HG03066 (cell line): Measurements from ENCODE around the gene MICU1.
"Not testable (repeated sequence)": the region's sequence is repeated elsewhere in the genome, so short reads cannot be mapped to it uniquely, and the experiment has no call there.

Source experiments
- ATAC-seq: cut with Tn5 transposase; IDR thresholded peaks from one replicate; pipeline ENCODE4 v1.9.1; 2021; ENCODE audit warnings: low read depth; ENCODE audit not compliant: unreplicated experiment

Gene MICU1

DNA sequence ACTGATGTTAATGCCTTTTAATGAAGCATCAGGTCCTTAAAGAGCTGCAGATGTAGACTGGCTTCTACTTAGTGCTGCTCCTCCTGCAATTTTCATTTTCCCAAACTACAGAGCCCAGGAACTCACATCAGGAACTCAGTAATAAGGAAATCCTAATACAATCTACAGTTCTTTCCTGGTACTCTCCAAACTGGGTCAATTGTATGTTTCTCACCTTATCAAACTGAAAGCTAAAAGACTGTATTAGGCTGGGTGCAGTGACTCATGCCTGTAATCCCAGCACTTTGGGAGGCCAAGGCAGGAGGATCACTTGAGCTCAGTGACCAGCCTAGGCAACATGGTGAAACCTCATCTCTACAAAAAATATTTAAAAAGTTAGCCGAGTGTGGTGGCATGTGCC is 216.7 kb downstream of the MICU1 start:
- ATAC-seq, result no peak

DNA sequence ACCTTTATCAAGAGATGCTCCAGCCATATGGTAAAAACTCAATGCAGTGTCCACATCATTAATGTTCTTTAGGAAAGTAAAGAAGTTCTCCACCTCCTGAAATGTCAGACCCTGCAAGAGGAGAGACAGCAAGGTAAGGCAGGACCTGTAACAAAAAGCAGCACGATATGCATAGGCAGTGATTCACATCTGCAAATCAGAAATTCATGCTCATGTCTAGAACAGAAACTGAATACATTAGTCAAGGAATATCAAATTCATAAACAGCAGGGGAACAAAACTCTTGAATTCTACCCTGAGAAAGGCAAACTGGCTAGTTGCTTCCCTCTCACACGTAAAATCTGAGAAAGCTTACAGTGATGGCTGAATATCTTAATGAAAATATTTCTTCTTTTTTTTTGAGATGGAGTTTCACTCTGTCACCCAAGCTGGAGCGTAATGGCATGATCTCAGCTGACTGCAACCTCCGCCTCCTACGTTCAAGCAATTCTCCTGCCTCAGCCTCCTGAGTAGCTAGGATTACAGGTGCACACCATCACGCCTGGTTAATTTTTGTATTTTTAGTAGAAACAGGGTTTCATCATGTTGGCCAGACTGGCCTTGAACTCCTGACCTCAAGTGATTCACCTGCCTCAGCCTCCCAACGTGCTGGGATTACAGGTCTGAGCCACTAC is 217.8 kb downstream of the MICU1 start:
- ATAC-seq, result no peak

DNA sequence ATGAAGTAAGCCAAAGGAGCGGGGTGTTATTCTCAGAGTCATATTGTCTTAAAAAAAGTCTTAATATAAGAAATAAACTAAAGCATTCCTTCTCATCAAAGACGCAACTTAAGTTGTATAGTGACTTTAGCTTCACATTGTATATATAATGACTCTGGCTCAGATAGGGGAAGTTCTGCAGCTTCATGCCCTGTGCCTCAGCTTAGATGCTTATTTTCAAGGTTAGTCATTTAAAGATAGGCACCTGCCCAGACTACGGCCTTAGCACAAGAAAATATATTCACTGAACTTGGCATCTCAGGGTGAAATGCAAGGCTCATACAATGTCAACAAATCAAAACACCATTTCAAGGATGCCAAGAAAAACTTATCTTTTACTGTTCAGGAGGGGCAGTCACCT is 218.4 kb downstream of the MICU1 start:
- ATAC-seq, result no peak

DNA sequence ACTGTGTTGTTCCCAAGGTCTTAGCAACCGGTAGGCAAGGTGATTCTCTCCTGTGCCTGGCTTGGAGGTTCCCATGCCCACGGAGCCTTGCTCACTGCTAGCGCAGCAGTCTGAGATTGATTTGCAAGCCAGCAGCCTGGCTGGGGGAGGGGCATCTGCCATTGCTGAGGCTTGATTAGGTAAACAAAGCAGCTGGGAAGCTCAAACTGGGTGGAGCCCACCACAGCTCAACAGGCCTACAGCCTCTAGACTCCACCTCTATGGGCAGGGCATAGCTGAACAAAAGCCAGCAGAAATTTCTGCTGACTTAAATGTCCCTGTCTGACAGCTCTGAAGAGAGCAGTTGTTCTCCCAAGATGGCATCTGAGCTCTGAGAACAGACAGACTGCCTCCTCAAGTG is 230.3 kb downstream of the MICU1 start:
- not testable (repeated sequence) for ATAC-seq

DNA sequence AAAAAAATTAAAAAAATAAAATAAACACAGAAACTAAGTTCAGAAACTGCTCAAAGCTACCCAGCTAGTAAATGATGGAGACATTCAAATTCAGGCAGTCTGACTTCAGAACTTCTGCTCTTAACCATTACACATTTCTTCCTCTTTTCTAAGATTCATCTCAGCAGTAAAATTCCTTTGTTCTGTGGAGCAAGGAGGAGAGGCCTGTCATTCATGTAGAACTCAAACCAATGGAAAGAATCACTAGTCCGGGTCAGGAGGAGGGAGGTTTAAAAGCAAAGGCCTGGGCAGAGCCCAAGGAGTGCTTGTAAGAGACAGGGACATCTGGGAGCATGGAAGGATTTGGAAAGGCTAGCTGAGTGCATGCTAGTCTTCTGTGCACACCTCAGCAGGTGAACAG is 233.3 kb downstream of the MICU1 start:
- ATAC-seq, result no peak

DNA sequence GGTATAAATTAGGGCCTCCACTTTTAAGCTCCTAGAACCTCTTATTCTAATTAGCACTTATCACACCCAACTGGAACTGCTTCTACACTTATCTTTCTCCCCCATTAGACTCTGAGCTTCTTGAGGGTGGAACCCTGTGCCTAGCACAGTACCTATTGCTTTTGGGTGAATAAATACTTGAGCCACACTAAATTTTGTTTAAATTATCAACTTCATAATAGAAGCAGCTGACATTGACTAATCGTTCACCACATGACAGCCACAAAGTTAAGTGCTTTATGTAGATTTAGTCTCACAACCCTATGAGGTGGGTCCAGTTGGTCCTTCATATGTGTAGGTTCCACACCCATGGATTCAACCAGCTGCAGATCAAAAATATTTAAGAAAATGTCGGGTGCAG is 235.1 kb downstream of the MICU1 start:
- no peak for ATAC-seq

DNA sequence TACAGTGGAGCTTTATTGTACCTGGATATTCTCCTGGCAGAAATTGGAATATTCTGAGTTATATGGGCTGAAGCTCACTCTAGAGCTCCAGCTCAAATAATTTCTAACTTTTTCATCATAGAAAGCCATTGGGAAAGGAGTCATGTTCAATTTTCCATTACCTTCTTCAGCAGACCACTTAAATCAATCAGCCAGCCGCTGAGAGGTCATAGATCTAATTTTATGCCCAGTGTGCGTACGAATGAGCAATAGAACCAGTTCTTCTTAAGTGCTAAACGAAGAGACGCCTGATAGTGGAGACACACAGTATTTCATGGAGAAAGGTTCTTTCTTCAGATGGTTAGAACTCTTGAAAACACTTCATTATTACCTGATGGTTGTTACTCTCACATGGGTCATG is 236.2 kb downstream of the MICU1 start:
- ATAC-seq, result no peak

DNA sequence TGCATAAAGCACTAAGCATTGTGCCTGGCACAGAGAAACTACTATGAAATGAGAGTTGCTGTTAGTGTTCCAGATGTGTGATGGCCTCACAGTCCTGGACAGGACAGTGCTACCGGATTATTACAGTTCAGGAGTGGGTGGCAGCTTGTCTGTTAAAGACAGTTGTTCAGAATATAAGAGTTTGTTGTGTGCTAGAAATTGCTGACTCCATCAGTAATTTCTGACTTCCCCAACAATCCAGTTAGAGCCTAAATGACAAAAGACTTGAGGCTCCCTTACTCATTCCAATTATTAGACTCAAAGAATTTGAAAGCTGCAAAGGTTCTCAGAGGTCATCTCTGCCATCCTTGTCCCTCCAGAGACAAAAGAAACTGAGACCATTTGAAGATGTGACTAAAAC is 236.9 kb downstream of the MICU1 start:
- no peak for ATAC-seq

DNA sequence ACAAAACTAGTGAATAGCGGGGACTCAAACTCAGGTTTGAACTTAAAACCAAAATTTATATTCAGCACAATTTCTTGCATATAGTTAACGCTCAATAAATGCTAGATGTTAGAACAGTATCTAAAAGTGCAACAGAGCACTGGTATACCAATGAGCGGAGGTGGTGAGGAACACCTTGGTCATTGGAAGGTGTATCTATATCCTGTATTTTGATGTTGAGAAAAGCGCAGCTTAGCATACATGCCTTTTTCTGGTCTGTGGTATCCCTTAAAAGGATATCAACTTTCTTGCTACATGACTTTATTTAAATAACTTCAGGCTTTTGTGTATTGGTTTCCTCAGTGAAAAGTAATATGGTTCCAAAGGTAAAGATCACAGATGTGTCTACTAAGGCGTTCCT is 237.8 kb downstream of the MICU1 start:
- no peak for ATAC-seq

DNA sequence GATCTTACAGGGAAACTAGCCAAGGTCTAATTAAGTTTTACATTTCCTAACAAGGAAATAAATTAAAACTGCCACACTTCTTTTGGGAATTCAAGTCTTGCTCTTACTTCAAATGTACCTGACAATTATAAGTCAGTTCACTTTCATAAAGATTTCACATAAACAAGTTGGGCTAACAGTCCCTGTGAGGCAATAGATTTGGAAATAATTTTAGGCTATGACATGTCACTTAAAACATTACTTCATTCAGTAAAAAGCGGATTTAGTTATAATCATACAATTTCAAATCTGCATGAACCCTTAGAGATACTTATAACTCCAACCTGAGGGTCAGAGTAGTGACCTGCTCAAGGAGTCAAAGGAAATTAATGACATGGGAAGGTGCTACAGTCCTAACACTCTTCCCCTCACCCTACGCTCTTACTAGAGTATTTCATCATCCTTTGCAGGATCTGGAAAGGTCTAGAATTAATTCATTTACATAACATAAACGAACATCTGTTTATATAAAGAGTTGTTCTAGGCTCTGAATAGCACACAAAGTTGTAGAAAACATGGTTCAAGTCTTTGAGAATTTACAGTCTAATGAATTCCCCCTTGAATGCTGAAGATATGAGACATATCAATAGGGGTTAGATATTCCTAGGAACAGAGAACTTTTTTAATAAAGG is 238.8 kb downstream of the MICU1 start:
- ATAC-seq, result no peak

DNA sequence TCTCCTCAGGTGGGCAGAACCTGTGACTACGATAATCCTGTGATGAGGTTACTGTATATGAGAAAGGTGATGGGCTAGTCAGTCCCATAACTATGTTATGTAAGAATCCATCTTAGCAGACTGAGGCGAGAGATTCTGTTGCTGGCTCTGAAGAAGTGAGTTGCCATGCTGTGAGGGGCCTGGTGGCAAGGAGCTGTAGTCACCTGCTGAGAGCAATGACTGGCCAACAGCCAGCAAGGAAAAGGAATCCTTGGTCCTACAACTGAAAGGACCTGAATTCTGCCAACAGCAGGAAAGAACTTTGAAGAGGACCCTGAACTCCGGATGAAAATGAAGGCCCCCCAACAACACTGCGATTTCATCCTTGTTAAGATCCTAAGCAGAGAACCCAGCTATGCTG is 240.2 kb downstream of the MICU1 start:
- no peak for ATAC-seq

DNA sequence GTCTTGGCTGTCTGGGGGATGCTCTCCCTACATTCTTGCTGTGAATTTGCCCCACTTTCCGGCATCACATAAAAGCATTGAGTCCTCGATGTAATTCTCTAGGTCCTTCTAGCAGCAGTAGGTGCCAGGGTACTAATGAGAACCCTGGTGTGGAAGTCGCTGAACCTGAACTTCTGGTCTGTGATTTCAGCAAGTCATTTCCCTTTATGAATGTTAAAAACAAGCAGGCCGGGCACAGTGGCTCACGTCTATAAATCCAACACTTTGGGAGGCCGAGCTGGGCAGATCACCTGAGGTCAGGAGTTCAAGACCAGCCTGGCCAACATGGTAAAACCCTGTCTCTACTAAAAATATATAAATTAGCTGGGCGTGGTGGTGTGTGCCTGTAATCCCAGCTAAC is 240.9 kb downstream of the MICU1 start:
- not testable (repeated sequence) for ATAC-seq

DNA sequence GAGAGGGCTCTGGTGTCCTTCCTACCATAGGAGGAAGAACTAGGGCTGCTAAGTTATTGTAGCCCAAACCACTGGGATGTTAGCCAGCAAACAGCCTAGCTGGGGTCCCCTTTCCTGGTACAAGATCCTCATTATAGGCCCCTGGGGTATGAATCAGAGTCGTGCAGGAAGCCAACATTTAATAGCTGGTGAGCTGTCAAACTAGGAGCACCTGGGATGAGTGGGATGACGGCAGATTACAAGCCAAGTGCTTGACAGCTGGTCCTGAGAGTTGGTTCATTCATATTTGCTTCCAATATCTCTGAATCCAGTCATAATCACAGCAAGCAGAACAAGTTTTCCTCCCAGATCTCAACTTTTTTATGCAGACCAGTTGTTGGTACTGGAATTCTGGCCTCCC is 246.1 kb downstream of the MICU1 start:
- no peak for ATAC-seq

DNA sequence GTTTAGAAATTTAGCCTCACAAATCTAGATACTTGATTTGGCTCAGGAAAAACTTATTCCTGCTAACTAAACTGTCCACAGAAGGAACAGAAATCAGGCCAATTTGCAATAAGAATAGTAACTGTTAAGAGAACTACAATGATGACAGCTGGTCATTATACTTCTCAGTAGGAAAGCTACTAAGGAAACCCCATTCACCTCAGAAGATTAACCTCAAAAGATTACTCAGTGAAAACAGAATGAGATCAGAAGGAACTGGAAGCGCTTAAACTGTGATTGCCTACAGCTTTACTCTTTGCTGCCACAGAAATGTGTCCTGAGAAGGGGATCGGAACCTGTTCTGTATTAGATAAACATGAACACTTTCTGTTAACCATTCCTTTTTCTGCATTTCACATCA is 246.8 kb downstream of the MICU1 start:
- ATAC-seq, result no peak

DNA sequence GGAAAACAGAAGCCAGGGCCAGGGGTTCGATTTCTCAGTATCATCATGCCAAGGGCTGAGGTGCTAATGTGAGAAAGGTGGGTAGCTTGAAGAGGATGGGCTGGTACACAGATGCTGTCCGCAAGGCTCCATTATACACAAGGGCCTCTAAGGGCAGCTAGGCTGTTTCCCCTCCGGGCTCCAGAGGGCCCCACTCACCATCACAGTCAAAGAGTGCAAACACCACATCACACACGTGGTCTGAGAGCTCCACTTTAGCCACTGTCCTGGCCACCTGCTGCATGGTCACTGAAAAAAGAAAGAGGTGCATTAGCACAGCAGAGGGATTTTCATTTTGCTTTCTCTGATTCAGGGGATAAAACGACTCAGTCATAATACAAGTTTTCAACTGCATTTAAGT is 250.3 kb downstream of the MICU1 start:
- no peak for ATAC-seq

DNA sequence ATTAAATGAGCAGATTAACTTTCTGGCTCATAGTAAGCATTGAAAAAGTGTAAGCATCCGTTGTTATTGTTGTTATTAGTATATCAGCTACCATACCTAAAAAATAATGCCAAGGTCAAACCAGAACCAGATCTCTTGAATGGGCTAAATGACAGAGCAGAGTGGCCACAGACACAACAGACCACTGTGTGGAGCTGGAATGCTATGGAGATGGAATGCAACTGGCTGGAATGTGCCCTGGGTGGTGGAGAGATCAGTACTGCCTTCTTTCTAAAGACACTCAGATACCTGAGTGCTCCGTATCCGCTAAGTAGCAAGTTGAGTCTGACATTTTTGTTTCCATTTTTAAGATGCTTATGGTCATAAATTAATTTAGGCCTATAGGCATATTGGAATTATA is 250.7 kb downstream of the MICU1 start:
- no peak for ATAC-seq

DNA sequence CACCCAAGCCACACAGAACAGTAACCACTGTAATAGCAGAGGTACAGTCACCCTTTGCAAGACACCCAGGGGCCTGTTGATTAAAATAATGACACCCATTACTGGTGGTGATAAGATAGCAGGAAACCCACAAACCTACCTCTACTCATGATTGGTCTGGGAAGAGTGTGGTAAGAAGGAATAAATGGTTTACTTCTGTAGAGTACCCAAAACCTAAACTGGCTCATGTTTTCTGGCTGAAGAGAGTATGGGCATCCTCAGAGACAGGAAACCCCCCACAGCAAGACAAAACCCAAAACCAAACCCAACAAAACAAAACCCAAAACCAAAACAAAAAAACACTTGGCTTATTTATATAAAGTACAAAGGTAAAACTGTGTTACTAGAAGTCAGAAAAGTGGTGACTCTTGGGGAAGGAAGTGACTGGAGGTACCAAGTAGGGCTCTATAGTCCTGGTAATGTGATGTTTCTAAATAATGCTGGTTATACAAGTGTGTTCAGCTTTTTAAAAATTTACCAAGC is 255.6 kb downstream of the MICU1 start:
- ATAC-seq, result no peak

DNA sequence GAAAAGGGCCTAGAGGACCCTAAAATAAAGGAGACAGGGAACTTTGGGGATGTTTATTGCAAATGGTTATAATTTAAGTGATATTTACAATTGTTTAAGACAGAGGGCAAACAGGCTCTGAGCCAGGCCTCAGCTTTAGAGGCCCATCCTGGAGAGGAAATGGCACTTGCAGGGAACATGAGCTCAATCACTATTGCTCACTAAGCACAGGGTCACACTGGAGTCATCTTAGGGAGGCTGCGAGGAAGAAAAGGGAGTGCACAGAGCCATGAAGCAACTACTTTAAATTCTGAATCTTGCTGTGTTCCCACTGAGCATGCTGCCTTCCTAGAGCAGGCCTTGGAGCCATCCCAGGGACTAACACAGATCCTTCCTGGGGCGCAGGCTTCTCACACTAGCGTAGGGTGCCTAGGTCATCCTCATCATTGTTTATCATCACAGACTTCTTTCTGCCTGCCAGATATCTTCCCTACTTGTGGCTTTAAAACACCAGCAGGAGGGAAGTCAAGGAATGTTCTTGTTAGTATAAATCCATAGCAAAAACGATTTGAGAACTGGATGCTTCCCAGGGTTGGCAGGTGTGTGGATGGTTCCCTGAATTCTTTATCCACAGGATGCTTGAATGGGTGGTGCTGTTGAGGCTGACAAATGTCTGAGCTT is 258.4 kb downstream of the MICU1 start:
- ATAC-seq, result no peak

DNA sequence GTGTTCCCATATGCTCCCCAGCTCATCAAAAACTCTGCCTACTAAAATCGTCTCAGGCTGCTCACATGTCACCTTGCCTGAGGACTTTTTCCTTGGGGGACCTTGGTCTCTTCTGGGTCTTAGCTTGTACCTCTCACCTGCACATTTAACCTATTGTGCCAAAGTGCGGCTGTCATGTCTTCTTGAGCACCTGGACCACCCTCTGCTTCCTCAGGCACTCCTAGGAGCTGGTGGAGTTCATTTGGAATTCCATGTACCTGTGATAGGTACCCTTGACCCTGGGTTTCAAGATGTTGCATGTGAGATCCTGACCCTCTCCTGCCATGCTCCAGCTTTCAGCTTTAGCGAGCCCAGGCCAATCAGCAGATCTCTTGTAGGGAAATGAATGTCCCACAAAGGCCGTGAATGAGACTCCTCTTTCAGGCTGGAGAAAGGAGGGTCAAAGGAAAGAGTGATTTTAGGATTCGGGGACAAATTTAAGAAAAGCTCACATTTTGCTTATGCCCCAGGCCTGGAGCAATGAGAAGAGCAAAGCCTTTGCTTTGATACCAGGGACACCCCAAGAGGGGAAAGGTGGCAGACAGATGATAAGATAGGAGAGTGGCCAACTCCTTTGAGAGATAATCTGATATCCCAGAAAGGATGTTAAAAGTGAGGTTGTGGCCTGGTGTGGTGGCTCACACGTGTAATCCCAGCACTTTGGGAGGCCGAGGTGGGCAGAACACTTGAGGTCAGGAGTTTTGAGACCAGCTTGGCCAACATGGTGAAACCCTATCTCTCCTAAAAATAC is 260.6 kb downstream of the MICU1 start:
- ATAC-seq, result no peak

DNA sequence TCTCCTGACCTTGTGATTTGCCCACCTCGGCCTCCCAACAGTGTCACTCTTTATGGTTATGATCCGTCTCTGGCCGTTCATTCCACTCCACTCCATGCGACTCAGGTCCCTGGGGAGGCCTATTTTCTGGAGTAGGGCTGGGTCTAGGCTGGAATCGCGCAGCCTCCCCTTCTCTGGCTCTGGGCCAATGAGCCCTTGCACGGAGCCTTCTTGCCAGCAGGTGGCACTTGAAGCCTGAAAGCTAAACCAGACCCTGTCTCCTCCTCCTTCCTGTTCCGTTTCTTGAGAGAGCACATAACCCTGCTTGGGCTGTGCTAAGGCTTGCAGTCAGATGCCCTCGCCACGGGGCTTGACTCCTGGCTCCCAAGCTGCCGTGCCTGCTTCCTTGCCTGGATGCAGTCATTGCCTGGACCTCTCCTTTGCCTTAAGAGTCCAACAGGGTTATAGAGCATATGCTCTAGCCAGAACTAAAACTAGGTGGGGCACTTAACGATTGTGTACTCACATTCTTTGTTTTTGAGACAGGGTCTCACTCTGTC is 261.6 kb downstream of the MICU1 start:
- ATAC-seq, result peak; percentile 95

DNA sequence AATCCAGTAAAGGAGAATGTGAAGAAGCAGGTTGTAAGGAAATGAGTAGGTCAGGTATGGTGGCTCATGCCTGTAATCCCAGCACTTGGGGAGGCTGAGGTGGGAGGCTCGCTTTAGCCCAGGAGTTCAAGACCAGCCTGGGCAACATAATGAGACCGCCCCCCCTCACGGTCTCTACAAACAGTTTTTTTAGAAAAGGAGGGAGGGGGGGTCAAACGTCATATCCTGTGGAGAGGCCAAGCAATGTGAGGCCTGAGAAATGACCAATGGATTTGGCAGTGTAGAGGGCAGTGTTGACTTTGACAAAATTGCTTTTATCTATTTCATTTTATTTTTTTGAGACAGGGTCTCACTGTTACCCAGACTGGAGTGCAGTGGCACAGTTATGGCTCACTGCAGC is 268.9 kb downstream of the MICU1 start:
- ATAC-seq, result no peak
